ENCODE measurements around the gene PPP1R1C. TPM values are rescaled to one million over a fixed set of nuclear protein-coding genes. Genes with fewer than 3 reads are reported as not detected.
"Not testable (repeated sequence)": the region's sequence is repeated elsewhere in the genome, so short reads cannot be mapped to it uniquely, and the experiment has no call there.

The PPP1R1C gene
- total RNA-seq, 1 experiment from 2014 or later, result 4.0 TPM

- Histone ChIP-seq H4K5ac (ENCODE audit: insufficient read length, low read depth, low read length) (no peak overlapping the region), H4K8ac (replicated peaks; ENCODE audit: insufficient read length, low read depth, low read length) (no peak overlapping the region), H2BK5ac (ENCODE audit: insufficient read length, low read length) (no peak overlapping the region), H4K91ac (ENCODE audit: insufficient read length, low read depth, low read length) (no peak overlapping the region), H3K27me3 (ENCODE audit: insufficient read depth, low read length) (no peaks in the 10 kb centered on the region), H3K18ac (ENCODE audit: insufficient read length, low read depth, low read length) (no peak overlapping the region), H3K4me1 (ENCODE audit: insufficient read depth, low read length) (no peaks in the 10 kb centered on the region), H3K4ac (ENCODE audit: low read depth, low read length) (no peak overlapping the region), H2AFZ (ENCODE audit: low read length) (no peak overlapping the region), H3T11ph (ENCODE audit: low read length) (no peak overlapping the region), H2BK20ac (ENCODE audit: low read depth, low read length, poor library complexity, severe bottlenecking) (no peak overlapping the region), H4K20me1 (ENCODE audit: control insufficient read depth, insufficient read depth, insufficient read length) (no peaks in the 10 kb centered on the region), H2BK12ac (ENCODE audit: insufficient read length, low read depth, low read length) (no peak overlapping the region), H2AK5ac (ENCODE audit: insufficient read length, low read length) (no peak overlapping the region), H2BK120ac (ENCODE audit: low read depth, low read length, poor library complexity, severe bottlenecking) (no peak overlapping the region), H2BK15ac (ENCODE audit: low read depth, low read length) (no peak overlapping the region), H3K23ac (ENCODE audit: insufficient read length, low read depth, low read length) (no peak overlapping the region), H3K14ac (ENCODE audit: insufficient read depth, low read length) (no peak overlapping the region), H3K79me2 (ENCODE audit: insufficient read depth, low read length) (no peaks in the 10 kb centered on the region), H3K9me3 (ENCODE audit: control insufficient read depth, low read depth, low read length) (no peaks in the 10 kb centered on the region), H3K4me2 (ENCODE audit: insufficient read depth, insufficient read length, low read length) (no peak overlapping the region), H3K9ac (ENCODE audit: extremely low read depth, insufficient read length, low read length) (no peak overlapping the region), H3K79me1 (ENCODE audit: insufficient read depth, low read depth, low read length, poor library complexity, severe bottlenecking) (no peaks in the 10 kb centered on the region), H3K56ac (ENCODE audit: insufficient read length, low read depth, low read length) (no peak overlapping the region), H3K23me2 (ENCODE audit: insufficient read length, low read depth, low read length, poor library complexity, severe bottlenecking) (no peaks in the 10 kb centered on the region), H3K27ac (ENCODE audit: insufficient read length, low read depth, low read length) (no peak overlapping the region)
- Mint-ChIP-seq H3K9me3 (no peaks in the 10 kb centered on the region; a peak in 2 of 5 replicates), H3K27me3 (ENCODE audit: low read depth) (no peaks in the 10 kb centered on the region), H3K36me3 (ENCODE audit: insufficient read depth in 1 of 3, low read depth in 3 of 3) (0 out of 7 replicates have a peak, but pooled peaks cover 0 to 3% (median 0%) of the 10 kb centered on the region in 3 experiments), H3K4me3 (no peak overlapping the region), H3K4me1 (no peaks in the 10 kb centered on the region; a peak in 1 of 4 replicates), H3K27ac (no peak overlapping the region)
- TF ChIP-seq CTCF (conservative IDR thresholded peaks at IDR 0.05), result no peak
- DNase-seq, result no peak
Measured at GRCh38 chr2:181959508-181959907, 26.1 kb upstream of the PPP1R1C start.

GRCh38 chr2:181961167-181961566, 24.5 kb upstream of the PPP1R1C start:
- no CpG with 5 or more reads among the region's 8 CpGs for WGBS (ENCODE audit: extremely low coverage, insufficient read length, low lambda C conversion rate)
- not testable (repeated sequence) for H3K79me1 ChIP-seq (ENCODE audit: insufficient read depth, low read depth, low read length, poor library complexity, severe bottlenecking); H3K27me3 Mint-ChIP-seq (ENCODE audit: low read depth); H2BK20ac ChIP-seq (ENCODE audit: low read depth, low read length, poor library complexity, severe bottlenecking); H3K4me1 ChIP-seq (ENCODE audit: insufficient read depth, low read length); H3K14ac ChIP-seq (ENCODE audit: insufficient read depth, low read length); H3K27me3 ChIP-seq (ENCODE audit: insufficient read depth, low read length); H2AFZ ChIP-seq (ENCODE audit: low read length); H3K36me3 Mint-ChIP-seq (ENCODE audit: insufficient read depth in 1 of 3, low read depth in 3 of 3); H3K9me3 ChIP-seq (ENCODE audit: control insufficient read depth, low read depth, low read length); H2BK15ac ChIP-seq (ENCODE audit: low read depth, low read length); H3K9me3 Mint-ChIP-seq; H3K79me2 ChIP-seq (ENCODE audit: insufficient read depth, low read length); H4K5ac ChIP-seq (ENCODE audit: insufficient read length, low read depth, low read length); H2AK5ac ChIP-seq (ENCODE audit: insufficient read length, low read length); H3K18ac ChIP-seq (ENCODE audit: insufficient read length, low read depth, low read length); H4K8ac ChIP-seq (replicated peaks; ENCODE audit: insufficient read length, low read depth, low read length); H3K56ac ChIP-seq (ENCODE audit: insufficient read length, low read depth, low read length); H3K4ac ChIP-seq (ENCODE audit: low read depth, low read length); H2BK5ac ChIP-seq (ENCODE audit: insufficient read length, low read length); H3K23ac ChIP-seq (ENCODE audit: insufficient read length, low read depth, low read length); H3K27ac Mint-ChIP-seq; DNase-seq; H3K9ac ChIP-seq (ENCODE audit: extremely low read depth, insufficient read length, low read length); H2BK120ac ChIP-seq (ENCODE audit: low read depth, low read length, poor library complexity, severe bottlenecking); H4K20me1 ChIP-seq (ENCODE audit: control insufficient read depth, insufficient read depth, insufficient read length); H3K23me2 ChIP-seq (ENCODE audit: insufficient read length, low read depth, low read length, poor library complexity, severe bottlenecking); H4K91ac ChIP-seq (ENCODE audit: insufficient read length, low read depth, low read length); H3K27ac ChIP-seq (ENCODE audit: insufficient read length, low read depth, low read length); H3K4me3 Mint-ChIP-seq; H3T11ph ChIP-seq (ENCODE audit: low read length); H3K4me2 ChIP-seq (ENCODE audit: insufficient read depth, insufficient read length, low read length); H3K4me1 Mint-ChIP-seq; H2BK12ac ChIP-seq (ENCODE audit: insufficient read length, low read depth, low read length)
